Mucosa of rectum (tissue), 2 donors: ENCODE measurements around the gene PTPRG.

Experiments used
- H3K27ac ChIP-seq, 2 donors: one replicate each; pipeline ENCODE4 v1.7.0; 2013; ENCODE audit warnings: inconsistent platforms in 2 of 2, low read depth in 2 of 2, low read length in 2 of 2
- H3K27me3 ChIP-seq, 2 donors: one replicate each; pipeline ENCODE4 v1.7.0; 2013; ENCODE audit warnings: low read length in 2 of 2; ENCODE audit not compliant: control insufficient read depth in 2 of 2, insufficient read depth in 2 of 2
- H3K36me3 ChIP-seq, 2 donors: one replicate each; pipeline ENCODE4 v1.7.0; 2013; ENCODE audit warnings: low read length in 2 of 2; ENCODE audit not compliant: control insufficient read depth in 2 of 2, insufficient read depth in 2 of 2
- H3K4me1 ChIP-seq, 2 donors: one replicate each; pipeline ENCODE4 v1.7.0; 2013; ENCODE audit warnings: low read length in 2 of 2, mild to moderate bottlenecking in 1 of 2; ENCODE audit not compliant: control insufficient read depth in 2 of 2, insufficient read depth in 2 of 2
- H3K4me3 ChIP-seq, 2 donors: one replicate each; pipeline ENCODE4 v1.7.0; 2013; ENCODE audit warnings: low read length in 2 of 2
- H3K9ac ChIP-seq, 2 donors: one replicate each; pipeline ENCODE4 v1.7.0; 2013; ENCODE audit warnings: low read length in 2 of 2, low read depth in 1 of 2, mild to moderate bottlenecking in 1 of 2
- H3K9me3 ChIP-seq, 2 donors: one replicate each; pipeline ENCODE4 v1.7.0; 2013; ENCODE audit warnings: low read length in 2 of 2; ENCODE audit not compliant: control insufficient read depth in 2 of 2
- donor health status: healthy.
- donor health status: Normal muscosa, but diverticular disease.

The PTPRG gene

DNA sequence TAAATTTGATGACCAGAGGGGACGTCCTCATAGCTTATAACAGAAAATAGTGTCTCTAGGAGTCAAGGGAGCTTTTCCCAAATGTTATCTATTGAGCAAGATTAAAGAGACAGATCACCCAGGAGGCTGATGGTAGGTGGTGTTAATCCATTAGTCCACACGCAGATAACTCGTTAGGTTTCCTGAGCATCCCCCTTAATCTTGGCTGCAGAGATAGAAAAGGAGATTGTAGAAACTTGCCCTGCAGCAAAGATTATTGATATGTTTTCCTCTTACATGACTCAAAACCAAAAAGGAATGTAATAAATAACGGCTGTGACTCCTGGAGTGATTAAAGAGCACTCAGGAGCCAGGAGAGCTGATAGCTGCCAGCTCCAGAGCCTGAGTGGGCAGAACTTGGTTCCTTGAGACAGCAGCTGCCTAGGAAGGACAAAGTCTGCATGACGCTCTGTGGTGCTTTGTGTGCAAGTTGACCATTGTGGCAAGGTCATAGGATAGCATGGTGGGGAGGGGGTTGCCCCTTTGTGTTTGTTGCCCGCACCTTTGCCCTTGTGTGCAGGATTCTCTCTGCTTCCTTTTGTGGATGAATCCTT lies 234.8 kb downstream of the PTPRG start:
- no peaks in the 10 kb centered on the region for H3K27me3 ChIP-seq
- H3K4me1 ChIP-seq = no peaks in the 10 kb centered on the region
- no peak overlapping the region for H3K27ac ChIP-seq
- no peaks in the 10 kb centered on the region for H3K36me3 ChIP-seq
- no peak overlapping the region for H3K4me3 ChIP-seq
- no peaks in the 10 kb centered on the region for H3K9me3 ChIP-seq
- no peak overlapping the region for H3K9ac ChIP-seq

DNA sequence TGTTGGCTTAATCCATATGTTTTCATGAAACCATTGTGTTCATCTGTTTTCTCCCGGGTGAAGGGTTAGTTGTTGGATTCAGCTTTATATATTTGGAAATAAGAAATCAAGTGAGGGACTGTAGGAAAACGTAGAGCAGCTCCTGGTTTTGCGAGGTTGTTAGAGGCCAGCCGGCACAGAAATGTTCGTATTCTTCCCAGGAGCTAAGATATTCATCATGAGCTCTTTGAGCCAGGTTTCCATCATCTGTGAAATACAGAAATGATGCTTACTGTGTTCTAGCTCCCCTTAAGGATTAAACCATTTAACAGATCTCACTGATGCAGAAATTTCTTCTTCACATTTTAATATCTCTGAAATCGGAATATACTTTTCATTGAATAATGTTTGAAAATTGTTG lies 235.5 kb downstream of the PTPRG start:
- no peaks in the 10 kb centered on the region for H3K4me1 ChIP-seq
- H3K9ac ChIP-seq = no peak overlapping the region
- H3K4me3 ChIP-seq = no peak overlapping the region
- no peaks in the 10 kb centered on the region for H3K36me3 ChIP-seq
- H3K27me3 ChIP-seq = no peaks in the 10 kb centered on the region
- H3K27ac ChIP-seq = no peak overlapping the region
- H3K9me3 ChIP-seq = no peaks in the 10 kb centered on the region

DNA sequence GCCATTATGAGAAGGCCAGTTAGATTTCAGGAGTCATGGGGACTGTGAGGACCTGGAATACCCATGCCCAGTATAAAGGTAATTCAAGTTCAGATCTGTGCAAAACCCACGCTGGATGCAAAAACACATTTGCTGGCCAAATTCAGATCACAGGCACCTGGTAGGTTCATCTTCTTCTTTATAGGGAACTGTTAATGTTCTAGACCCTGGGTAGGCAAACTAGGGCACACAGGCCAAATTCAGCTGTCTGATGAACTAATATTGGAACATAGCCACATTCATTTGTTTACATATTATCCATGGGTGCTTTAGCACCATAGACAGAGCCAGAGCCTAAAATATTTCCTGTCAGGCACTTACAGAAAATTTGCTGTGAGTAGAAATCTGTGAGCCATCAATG lies 241.4 kb downstream of the PTPRG start:
- Histone ChIP-seq H3K36me3 (no peaks in the 10 kb centered on the region), H3K4me3 (no peak overlapping the region), H3K27me3 (no peaks in the 10 kb centered on the region), H3K4me1 (peaks cover 0 to under 1% of the 10 kb centered on the region in 2 donors), H3K9me3 (no peaks in the 10 kb centered on the region), H3K9ac (no peak overlapping the region), H3K27ac (no peak overlapping the region)

DNA sequence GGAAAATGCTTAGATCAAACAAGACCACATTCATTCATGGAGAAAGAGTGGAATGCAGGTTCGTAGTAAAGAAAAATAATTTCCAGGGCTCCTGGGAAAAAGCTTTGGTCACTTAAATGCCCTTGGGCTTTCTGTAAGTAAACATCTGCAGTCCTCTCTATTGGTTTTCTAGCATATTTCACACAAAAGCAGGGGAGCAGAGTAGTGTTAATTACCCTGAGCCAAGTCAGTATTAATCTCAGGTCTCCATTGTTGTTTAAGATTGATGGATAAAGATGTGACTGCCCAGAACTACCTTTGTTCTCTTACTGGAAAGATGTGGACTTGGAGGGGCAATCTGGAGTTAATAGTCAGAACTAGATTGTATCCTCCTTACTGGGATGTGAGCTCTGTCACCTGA lies 242.6 kb downstream of the PTPRG start:
- Histone ChIP-seq H3K27ac (no peak overlapping the region), H3K9ac (no peak overlapping the region), H3K36me3 (no peaks in the 10 kb centered on the region), H3K4me3 (no peak overlapping the region), H3K9me3 (no peaks in the 10 kb centered on the region), H3K27me3 (no peaks in the 10 kb centered on the region), H3K4me1 (peaks cover under 1 to 8% of the 10 kb centered on the region in 2 donors)

GRCh38 chr3:61804782-61805181 lies 243.4 kb downstream of the PTPRG start:
- no peak overlapping the region for H3K27ac ChIP-seq
- H3K4me3 ChIP-seq = no peak overlapping the region
- no peaks in the 10 kb centered on the region for H3K36me3 ChIP-seq
- H3K9ac ChIP-seq = no peak overlapping the region
- H3K27me3 ChIP-seq = no peaks in the 10 kb centered on the region
- H3K9me3 ChIP-seq = no peaks in the 10 kb centered on the region
- peaks cover 6 to 16% of the 10 kb centered on the region in 2 donors for H3K4me1 ChIP-seq

GRCh38 chr3:61805510-61806080 lies 244.2 kb downstream of the PTPRG start:
- Histone ChIP-seq H3K27ac (no peak overlapping the region), H3K4me3 (no peak overlapping the region), H3K4me1 (peaks cover 12 to 24% of the 10 kb centered on the region in 2 donors), H3K36me3 (no peaks in the 10 kb centered on the region), H3K27me3 (no peaks in the 10 kb centered on the region), H3K9ac (no peak overlapping the region), H3K9me3 (no peaks in the 10 kb centered on the region)

DNA sequence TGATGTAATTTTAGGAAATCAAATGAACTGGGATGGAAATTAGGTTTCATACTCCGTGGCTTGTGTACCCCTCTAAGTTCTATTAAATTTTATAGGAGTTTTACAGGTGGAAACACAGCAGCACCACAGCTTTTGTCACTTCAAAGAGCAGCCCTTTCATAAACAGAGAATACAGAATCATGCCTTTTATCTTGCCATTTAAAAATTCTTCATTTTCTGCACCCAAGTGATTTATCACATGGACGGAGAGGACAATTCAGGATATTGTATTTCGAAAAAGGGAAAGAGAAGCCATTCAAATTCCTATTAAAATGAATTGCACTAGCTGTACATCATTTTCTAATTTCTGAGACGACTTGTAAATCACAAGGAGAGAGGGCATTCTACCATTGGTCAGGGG lies 245.4 kb downstream of the PTPRG start:
- H3K27me3 ChIP-seq = no peaks in the 10 kb centered on the region
- H3K4me3 ChIP-seq = no peak overlapping the region
- H3K9ac ChIP-seq = no peak overlapping the region
- H3K4me1 ChIP-seq = peaks cover 12 to 27% of the 10 kb centered on the region in 2 donors
- H3K9me3 ChIP-seq = no peaks in the 10 kb centered on the region
- no peaks in the 10 kb centered on the region for H3K36me3 ChIP-seq
- H3K27ac ChIP-seq = no peak overlapping the region

- no peak overlapping the region for H3K9ac ChIP-seq
- peaks cover 12 to 27% of the 10 kb centered on the region in 2 donors for H3K4me1 ChIP-seq
- no peak overlapping the region for H3K27ac ChIP-seq
- H3K9me3 ChIP-seq = no peaks in the 10 kb centered on the region
- no peaks in the 10 kb centered on the region for H3K27me3 ChIP-seq
- no peaks in the 10 kb centered on the region for H3K36me3 ChIP-seq
- no peak overlapping the region for H3K4me3 ChIP-seq
These were observed 246.5 kb downstream of the PTPRG start for GRCh38 chr3:61807865-61808276.

DNA sequence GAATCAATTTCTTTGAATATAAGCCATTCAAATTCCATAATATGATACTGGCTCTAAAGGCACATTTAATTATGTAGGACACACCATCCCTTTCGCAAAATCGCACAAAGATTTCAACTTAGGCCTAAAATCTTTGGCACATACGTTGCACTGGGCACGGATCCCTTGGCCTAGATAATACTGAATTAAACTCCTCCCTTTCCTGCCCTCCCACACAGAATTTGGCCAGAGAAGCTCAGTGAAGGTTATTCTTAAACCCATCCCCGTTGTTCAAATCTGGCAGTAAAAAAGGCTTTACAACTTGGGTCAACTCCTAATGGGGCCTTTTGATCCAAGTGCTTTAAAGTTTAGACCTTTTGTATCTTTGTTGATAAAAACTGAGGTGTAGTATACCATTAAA lies 247.2 kb downstream of the PTPRG start:
- Histone ChIP-seq H3K4me3 (no peak overlapping the region), H3K27me3 (no peaks in the 10 kb centered on the region), H3K36me3 (no peaks in the 10 kb centered on the region), H3K27ac (peak overlapping the region in 1 of 2 donors; percentile 26), H3K9me3 (no peaks in the 10 kb centered on the region), H3K9ac (no peak overlapping the region), H3K4me1 (peaks cover 12 to 27% of the 10 kb centered on the region in 2 donors)

- peak overlapping the region in 1 of 2 donors; percentile 26 for H3K27ac ChIP-seq
- no peaks in the 10 kb centered on the region for H3K27me3 ChIP-seq
- peaks cover 12 to 27% of the 10 kb centered on the region in 2 donors for H3K4me1 ChIP-seq
- H3K9ac ChIP-seq = no peak overlapping the region
- H3K36me3 ChIP-seq = no peaks in the 10 kb centered on the region
- H3K4me3 ChIP-seq = no peak overlapping the region
- no peaks in the 10 kb centered on the region for H3K9me3 ChIP-seq
These were observed 247.6 kb downstream of the PTPRG start for GRCh38 chr3:61808999-61809398.
